COLO829 (cell line): ENCODE data around the gene PHF2.
"Not testable (repeated sequence)": the region's sequence is repeated elsewhere in the genome, so short reads cannot be mapped to it uniquely, and the experiment has no call there.

Source experiments
- DNase-seq: peaks from one replicate; pipeline ENCODE4 v3.0.0; 2012; ENCODE audit warnings: low spot score

PHF2 gene

DNA sequence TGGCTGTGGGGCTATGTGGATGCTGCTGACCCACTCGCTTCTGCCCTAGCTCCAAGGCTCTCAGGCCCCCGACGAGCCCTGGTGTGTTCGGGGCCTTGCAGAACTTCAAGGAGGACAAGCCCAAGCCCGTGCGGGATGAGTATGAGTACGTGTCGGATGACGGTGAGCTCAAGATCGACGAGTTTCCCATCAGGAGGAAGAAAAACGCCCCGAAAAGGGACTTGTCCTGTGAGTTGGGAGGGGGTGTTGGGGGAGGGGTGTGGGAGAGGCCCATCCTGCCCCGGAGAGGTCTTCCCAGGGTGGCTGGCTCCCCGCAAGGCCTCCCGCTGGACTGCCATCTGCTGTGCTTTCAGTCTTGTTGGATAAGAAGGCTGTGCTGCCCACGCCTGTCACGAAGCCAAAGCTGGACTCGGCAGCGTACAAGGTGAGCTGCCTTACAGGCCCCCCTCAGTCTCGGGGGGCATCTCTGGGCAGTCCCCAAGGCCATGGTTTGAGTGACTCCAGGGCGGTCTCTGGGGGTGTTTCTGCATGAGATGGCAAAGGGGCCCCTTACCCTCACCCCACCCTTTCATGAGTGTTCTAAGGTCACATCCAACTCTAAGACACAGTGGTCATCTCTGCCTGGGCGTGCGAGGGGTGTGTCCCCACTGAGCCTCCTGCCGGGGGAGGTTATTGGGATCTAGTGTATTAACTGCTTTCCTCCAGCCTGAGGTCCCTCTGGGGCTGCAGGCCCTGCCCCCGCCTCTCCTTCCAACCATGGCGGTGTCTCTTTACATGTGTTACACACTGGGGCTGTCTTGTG is 89.5 kb downstream of the PHF2 start:
- DNase-seq = no peak

DNA sequence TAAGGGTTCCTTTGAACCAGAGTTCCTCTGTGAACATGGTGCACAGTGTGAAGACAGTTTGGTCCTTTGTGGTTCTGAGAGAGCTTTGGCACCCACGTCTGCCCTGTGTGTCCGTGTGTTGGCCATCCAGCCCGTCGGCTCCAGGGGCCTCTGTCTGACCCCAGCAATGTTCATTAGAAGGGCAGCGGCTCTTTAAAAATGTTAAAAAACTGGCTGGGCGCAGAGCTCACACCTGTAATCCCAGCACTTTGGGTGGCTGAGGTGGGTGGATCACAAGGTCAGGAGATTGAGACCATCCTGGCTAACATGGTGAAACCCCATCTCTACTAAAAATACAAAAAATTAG is 90.0 kb downstream of the PHF2 start:
- not testable (repeated sequence) for DNase-seq

DNA sequence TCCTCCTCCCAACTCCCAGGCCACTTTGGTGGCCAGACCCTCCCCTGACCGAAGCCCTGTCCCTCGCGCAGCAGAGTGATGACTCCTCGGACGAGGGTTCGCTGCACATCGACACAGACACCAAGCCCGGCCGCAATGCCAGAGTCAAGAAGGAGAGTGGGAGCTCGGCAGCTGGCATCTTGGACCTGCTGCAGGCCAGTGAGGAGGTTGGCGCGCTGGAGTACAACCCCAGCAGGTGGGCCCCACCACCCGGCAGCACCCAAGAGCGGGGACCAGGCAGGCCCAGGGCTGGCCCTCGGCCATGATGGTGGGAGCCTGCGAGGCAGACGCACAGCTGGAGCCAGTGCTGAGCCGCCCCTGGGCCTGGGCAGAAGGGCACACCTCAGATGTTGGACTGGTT is 90.6 kb downstream of the PHF2 start:
- no peak for DNase-seq

DNA sequence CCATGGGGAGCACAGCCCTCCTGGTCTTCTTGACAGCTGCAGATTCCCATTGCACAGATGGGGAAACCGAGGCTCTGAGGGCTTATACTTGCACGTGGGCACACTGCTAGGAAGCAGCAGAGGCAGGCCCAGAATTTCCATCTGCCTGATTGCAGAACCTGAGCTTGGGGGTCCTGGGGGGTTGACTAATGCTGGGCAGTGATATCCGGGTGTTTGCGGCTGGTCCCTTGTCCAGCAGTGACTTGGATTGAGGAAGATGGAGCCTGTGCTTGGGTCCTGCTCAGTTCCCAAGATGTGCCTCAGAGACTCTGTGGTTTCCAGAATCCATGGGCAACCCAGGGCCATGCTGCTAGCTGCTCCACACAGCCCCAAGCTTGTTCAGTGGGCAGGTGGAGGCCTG is 91.2 kb downstream of the PHF2 start:
- DNase-seq = no peak

DNA sequence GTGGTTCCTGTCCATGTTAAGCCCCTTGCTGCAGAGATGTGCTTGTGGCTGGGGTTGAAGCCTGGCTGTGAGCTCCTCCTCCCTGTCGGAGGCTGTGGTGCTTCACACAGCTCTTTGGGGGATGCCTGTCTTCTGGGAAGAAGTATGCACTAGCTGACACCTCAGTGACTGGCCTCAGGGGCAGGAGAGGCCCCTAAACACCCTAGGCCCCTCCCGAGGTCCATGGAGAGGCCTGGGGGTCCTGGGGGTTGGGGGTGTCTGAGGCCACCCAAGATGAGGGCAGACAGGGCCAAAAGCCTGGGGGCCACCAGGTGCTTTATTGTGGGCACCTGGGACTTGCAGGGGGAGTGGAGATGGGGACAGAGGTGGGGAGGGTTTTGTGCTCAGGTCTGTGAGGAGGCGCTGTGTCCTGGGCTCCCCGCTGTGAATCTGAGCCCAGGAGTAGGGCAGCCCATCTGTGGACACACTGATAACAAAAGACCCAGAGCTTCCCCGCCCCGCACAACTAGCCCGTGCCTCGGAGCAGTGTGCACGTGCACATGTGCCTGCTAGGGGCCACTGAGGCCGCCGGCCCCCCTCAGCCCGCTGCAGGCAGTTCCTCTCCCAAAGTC is 92.0 kb downstream of the PHF2 start:
- DNase-seq = no peak

DNA sequence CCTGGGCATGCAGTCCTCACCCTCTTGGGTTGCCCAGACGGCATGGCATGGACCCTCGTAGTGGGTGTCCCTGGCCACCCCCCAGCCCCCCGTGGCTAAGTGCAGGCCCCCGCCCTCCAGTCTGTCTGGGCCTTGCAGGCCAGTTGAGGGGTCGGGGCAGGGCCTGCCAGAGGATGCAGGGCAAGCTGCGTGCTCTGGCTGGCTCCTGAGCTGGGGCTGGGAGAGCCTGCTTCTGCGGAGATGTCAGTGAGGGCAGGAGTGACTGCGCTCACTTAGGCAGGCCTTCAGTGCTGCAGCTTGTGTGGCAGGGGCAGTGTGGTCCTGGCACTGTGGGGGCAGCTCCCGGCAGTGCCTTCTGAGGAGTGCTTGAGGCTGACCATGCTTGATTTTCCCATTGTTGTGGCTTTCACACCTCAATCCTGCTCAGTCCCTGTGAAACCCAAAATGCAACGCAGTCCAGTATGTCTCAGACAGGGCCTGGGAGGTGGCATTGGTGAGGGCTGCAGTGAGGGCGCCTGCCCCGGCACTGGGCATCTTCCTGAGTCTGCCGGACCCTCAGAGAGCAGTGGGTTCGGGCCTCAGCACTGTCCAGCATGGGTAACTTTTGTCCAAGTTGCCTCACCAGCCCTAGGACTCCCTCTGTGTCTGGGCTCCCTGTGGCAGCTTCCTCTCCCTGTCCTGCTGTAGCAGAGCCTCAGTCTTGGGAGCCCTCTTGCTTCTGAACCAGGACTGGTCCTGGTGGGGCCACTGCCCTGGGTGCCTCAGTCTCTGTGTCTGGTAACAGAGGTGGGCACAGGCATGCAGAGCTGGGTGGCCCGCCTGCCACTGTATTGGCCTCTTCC is 93.0 kb downstream of the PHF2 start:
- no peak for DNase-seq

DNA sequence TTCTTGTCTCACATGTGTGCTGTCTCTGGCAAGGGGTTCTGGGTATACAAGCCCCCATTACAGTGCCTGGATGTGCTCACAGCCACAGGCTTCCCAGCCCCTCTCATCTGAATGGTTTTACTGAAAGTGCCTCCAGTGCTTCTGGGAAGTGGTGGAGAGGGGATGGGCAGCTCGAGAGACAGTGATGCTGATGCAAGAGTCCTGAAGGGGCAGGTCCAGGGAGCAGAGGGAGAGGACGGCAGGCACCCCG is 93.5 kb downstream of the PHF2 start:
- no peak for DNase-seq

DNA sequence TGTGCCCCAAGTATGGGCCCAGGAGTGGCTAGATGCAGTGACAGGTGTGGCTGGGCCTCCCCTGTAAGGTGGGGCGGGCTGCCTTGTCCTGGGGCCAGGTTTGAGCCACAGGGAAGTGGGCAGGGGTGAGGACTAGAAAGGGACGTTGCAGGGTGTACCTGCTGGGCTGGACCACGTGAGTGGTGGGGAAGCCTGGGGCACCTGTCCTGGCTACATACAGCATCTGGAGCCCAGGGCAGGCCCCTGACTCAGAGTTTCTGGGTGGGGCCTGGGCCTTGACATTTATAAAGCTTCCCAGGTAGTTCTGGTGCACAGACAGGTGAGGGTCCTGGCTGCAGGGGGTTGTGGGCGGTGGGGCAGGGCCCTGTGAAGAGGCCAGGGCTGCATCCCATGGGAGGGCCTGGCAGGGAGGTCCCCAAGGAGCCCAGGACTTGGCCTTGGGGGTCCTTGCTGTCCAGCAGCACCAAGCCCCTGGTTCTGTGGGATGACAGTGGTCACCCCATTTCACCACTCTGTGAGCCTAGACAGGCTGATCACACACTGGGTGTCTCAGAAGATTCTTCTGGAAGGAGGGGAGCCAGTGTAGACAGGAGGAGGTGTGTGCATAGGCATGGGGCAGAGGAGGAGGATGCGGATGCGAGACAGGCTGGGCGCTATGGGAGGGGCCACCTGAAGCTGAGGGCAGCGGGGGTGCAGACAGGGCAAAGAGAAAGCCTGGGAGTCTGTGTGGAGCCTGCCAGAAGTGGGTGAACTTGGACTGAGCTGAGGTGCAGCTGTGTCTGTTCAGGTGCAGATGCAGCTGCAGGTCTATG is 94.0 kb downstream of the PHF2 start:
- peak; percentile 33 for DNase-seq

DNA sequence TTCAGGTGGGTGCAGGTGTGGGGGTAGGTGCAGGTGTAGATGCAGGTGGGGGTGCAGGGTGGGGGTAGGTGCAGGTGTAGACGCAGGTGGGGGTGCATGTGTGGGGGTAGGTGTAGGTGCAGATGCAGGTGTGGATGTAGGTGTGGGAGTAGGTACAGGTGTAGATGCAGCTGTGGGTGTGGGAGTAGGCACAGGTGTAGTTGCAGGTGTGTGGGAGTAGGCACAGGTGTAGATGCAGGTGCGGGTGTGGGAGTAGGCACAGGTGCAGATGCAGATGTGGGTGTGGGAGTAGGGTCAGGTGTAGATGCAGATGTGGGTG is 94.6 kb downstream of the PHF2 start:
- no peak for DNase-seq

DNA sequence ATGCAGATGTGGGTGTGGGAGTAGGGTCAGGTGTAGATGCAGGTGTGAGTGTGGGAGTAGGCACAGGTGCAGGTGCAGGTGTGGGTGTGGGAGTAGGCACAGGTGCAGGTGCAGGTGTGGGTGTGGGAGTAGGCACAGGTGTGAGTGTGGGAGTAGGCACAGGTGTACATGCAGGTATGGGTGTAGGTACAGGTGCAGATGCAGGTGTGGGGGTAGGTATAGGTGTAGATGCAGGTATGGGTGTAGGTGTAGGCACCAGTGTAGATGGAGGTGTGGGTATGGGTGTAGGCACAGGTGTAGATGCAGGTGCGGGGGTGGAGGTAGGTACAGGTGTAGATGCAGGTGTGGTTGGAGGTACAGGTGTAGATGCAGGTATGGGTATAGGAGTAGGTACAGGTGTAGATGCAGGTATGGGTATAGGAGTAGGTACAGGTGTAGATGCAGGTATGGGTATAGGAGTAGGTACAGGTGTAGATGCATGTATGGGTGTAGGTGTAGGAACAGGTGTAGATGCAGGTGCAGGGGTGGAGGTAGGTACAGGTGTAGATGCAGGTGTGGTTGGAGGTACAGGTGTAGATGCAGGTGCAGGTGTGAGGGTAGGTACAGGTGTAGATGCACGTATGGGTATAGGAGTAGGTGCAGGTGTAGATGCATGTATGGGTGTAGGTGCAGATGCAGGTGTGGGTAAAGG is 96.1 kb downstream of the PHF2 start:
- not testable (repeated sequence) for DNase-seq

DNA sequence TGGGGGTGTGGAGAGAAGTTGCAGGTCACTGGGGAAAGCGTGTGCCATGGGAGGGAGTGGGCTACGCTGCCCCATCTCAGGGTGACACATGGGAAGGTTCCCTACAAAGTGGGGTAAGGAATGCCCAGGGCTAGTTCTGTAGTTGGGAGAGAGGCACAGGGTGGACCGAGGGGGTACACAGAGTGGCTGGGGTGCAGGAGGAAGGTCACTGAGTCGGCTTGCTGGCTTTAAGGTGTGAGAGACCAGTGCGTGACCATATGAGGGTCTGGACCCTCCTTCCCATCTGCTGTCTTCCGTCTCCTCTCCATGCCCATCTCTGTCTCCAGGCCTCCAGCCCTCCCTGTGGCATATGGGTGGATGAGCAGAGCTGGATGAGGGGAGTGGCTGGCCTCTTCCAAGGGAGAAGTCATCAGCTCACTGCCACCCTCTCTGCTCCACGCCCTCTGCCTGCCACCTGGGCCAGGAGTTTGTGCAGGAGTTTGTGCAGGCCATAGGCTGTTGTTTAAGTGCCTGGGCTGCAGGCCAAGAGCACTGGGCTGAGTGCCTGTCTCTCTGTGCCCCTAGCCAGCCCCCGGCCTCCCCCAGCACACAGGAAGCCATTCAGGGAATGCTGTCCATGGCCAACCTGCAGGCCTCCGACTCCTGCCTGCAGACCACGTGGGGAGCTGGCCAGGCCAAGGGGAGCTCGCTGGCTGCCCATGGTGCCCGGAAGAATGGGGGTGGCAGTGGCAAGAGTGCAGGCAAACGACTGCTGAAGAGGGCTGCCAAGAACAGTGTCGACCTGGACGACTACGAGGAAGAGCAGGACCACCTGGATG is 96.8 kb downstream of the PHF2 start:
- DNase-seq = peak; percentile 17

DNA sequence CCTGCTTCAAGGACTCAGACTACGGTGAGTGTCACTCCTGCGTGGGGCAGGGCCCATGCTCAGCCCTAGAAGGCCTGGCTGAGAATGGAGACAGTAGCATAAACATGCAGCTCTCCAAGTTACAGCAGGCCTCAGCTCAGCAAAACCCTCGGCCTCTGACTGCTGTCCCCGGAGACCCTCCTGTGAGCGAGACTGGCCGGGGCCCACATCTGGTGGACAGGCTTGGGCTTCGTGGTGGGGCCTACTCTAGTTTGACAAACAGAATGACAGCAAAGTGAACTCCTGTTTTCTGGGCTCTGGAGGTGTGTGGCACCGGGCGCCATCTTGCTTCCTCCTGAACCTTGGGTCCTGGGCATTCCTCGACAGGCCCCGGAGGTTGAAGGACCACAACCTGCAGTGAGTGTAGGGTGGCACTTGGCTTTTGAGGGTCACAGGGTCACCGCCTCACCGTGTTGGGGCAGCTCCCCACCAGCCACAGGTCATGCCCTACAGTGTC is 97.5 kb downstream of the PHF2 start:
- no peak for DNase-seq

DNA sequence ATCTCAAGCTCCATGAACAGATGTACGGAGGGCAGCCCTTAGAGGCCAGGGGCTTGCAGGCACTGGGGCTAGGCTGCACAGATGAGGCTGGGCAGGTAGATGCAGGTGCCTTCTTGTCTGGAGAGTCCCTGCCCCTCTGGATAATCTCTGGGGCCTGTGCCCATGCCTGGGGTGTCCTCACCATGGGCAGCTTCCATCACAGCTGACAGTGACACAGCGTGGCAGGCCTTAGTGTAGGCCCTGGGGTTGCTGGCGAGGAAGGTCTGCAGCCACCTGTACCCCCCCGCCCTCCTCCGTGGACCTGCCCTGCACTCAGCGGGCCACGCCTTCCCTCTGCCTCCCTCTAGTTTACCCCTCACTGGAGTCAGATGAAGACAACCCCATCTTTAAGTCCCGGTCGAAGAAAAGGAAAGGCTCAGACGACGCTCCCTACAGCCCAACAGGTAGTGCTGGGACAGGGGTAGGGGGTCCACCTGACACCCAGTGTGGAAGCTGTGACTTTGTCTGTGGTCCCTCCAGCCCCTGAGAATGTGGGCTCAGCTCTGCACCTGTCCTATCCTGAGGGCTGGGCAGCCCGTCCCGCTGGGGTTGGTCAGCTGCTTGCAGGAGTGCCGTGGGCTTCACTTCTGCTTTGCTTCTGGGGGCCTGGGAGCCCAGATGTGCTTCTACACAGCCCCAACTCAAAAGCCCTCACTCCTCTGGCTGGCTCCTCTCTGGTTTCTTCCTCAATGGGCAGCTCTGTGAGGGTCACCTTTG is 98.4 kb downstream of the PHF2 start:
- DNase-seq = no peak

DNA sequence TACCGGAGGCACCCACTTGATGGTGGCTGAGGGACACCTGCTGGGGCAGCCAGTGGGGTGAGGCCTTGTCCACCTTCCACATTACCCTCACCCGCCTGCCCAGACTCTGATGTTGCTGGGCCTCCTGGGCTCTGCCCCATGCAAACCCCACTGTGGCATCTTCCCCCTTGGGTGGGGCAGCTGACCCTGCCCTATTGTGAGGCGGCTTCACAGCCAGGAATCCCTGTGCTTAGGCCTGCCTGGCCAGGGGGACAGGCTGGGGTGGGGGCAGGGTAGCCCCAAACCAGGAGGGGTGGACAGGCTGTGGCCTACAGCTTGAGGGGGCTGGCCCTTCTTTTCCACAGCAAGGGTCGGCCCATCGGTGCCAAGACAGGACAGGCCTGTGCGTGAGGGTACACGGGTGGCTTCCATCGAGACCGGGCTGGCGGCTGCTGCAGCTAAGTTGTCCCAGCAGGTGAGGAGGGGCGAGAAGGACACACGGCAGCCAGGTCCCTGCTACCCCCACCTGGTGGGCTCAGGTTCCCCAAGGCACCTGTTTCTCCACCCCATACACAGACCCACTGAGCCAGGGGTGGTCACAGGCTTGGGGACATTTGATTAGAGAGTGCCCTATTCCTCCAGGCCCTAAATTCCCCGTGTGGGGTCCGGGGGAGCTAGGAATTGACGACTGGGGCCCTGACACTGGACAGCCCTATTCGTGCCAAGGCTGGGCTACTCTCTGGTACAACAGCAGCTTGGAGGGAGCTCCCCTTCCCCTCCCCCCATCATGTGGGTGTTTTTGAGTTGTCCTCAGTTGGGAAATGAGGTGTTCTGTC is 99.2 kb downstream of the PHF2 start:
- no peak for DNase-seq

DNA sequence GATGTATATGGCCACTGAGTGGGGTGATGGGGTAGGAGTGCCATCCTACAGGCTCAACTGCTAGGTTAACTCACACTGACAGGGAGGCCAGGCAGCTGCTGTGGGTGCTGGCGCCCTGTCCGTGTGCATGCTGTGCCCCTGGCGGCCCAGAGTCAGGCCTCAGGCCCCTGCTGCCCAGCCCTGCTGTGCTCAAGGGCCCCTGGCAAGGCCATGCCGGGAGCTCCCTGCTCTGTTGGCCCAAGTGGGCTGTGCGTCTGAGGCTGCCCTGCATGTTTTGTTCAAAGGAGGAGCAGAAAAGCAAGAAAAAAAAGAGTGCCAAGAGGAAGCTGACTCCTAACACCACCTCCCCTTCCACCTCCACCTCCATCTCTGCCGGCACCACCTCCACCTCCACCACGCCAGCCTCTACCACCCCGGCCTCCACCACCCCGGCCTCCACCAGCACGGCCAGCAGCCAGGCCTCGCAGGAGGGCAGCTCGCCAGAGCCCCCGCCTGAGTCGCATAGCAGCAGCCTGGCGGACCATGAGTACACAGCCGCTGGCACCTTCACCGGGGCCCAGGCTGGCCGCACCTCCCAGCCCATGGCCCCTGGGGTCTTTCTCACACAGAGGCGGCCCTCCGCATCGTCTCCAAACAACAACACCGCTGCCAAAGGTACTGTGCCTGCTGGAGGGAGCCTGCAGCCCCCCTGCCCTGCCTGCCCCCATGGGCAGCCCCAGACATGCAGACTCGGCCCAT is 100.1 kb downstream of the PHF2 start:
- DNase-seq = no peak

DNA sequence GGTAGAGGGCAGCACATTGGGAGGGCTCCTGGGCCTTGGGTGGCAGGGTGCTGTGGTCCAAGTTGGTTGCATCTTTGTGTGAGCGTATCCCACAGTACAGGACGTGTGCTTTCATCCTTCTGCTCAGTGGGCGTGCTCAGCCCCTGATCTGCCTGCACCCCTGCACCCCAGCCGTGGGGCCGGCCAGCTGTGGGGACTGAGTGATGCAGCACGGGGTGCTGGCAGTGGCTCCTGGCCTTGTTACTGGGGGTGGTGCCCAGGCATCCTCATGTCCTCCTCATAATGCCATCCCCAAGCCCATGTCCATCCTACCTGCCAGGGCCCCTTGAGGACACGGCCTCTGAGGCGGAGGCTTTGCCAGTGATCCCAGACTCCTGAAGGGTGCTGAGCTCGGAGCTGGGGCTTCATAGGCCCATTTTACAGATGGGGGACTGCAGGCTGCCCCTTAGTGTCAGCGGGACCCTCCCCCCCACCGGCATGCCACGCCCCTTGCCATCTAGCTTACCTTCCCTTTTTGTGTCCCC is 100.7 kb downstream of the PHF2 start:
- no peak for DNase-seq

DNA sequence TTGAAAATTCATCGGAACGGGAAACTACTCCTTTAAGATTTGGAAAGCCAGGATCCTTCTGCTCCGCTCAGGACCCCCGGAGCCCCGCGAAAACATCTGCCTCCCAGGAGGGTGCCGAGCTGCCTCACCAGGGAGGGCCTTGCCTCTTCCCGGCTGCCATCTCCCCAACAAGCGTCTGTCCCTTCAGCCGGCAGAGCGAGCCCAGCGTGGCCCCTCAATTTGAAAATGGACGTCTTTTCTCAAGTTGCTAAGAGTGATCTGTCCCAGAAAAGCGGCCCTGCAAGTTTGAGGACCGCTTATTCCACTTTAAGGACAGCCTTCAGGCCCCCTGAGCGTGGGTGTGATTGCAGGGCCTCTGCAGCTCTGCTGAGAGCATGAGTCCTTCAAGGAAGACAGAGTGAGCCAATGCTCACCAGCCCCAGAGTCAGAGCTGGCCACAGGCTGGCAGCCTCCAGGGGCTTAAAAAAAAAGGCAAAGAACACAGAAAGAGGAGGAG is 101.3 kb downstream of the PHF2 start:
- no peak for DNase-seq
